Small intestine (tissue), 7 donors: Measurements from ENCODE around the gene HMGN4. TPM values are rescaled to one million over a fixed set of nuclear protein-coding genes. Genes with fewer than 3 reads are reported as not detected.

Experiments
- DNase-seq, 2 donors: peaks; one replicate each; pipeline versions ENCODE4 v3.0.0 to v3.0.0-alpha.2; 2013
- FAIRE-seq: peaks from 2 replicates; lab custom pipeline; 2012; peaks lifted over from hg19 to GRCh38; lab: Jason Lieb, UNC
- H3K27ac ChIP-seq, 3 donors: one replicate each; pipeline ENCODE4 v1.5.1; 2013; ENCODE audit warnings: low read length in 2 of 3, mild to moderate bottlenecking in 2 of 3, control low read depth in 1 of 3, inconsistent platforms in 1 of 3, low read depth in 1 of 3, moderate library complexity in 1 of 3
- H3K27me3 ChIP-seq, 3 donors: one replicate each; pipeline ENCODE4 v1.6.1; 2013; ENCODE audit warnings: low read length in 3 of 3, inconsistent platforms in 1 of 3; ENCODE audit not compliant: control insufficient read depth in 3 of 3, insufficient read depth in 3 of 3
- H3K36me3 ChIP-seq, 3 donors: one replicate each; pipeline ENCODE4 v1.6.1; 2013; ENCODE audit warnings: low read length in 3 of 3, inconsistent platforms in 1 of 3, low read depth in 1 of 3, mild to moderate bottlenecking in 1 of 3, moderate library complexity in 1 of 3; ENCODE audit not compliant: control insufficient read depth in 3 of 3, insufficient read depth in 2 of 3
- H3K4me1 ChIP-seq, 3 donors: one replicate each; pipeline ENCODE4 v1.6.1; 2013; ENCODE audit warnings: low read length in 2 of 3, inconsistent platforms in 1 of 3, low read depth in 1 of 3, mild to moderate bottlenecking in 1 of 3, moderate library complexity in 1 of 3; ENCODE audit not compliant: control insufficient read depth in 3 of 3, insufficient read depth in 2 of 3
- H3K4me3 ChIP-seq, 3 donors: one replicate each; pipeline ENCODE4 v1.5.1; 2013; ENCODE audit warnings: low read length in 3 of 3, control low read depth in 1 of 3, inconsistent platforms in 1 of 3, low read depth in 1 of 3, mild to moderate bottlenecking in 1 of 3, moderate library complexity in 1 of 3
- H3K9me3 ChIP-seq, 2 donors: one replicate each; pipeline ENCODE4 v1.6.1; 2013; ENCODE audit warnings: low read depth in 1 of 2, low read length in 1 of 2; ENCODE audit not compliant: control insufficient read depth in 2 of 2, insufficient read depth in 1 of 2
- WGBS, 3 donors: extraction: QIAGEN DNeasy Blood & Tissue Kit; methylation state at CpG; one replicate each; pipeline ENCODE4 v1.1.7; 2013; 5-methylcytosine and 5-hydroxymethylcytosine counted together
- polyA plus RNA-seq, 4 donors: library from polyadenylated mRNA; stranded (reverse) in 3 of 4; unstranded in 1 of 4; fragments of 200-250 nt in 3 of 4; fragments of 120-200 nt in 1 of 4; gene quantifications; one replicate each; pipeline versions ENCODE4 v1.2.1 to v1.2.3, GENCODE V29; 2013
- donor health status: healthy with polysubstance abuse.
- donor health status: control.
- donor health status: control.
- donor health status: Bipolar disorder and iron deficiency.
- donor health status: healthy.

The HMGN4 gene
- polyA plus RNA-seq, 4 donors: 47.0 to 62.7 (median 59.4) TPM

- peak overlapping the region in 1 of 3 donors; percentile 51 for H3K4me3 ChIP-seq
- FAIRE-seq (no peak), DNase-seq (peak in 1 of 2 donors; percentile 37)
- no peaks in the 10 kb centered on the region for H3K27me3 ChIP-seq
- no peak overlapping the region for H3K27ac ChIP-seq
- no peaks in the 10 kb centered on the region for H3K36me3 ChIP-seq
- peaks cover 2 to 12% (median 2%) of the 10 kb centered on the region in 3 donors for H3K4me1 ChIP-seq
- 42 to 69% (median 63%) methylated on average over 19 of the region's 19 CpGs for WGBS, 3 donors
- H3K9me3 ChIP-seq: no peaks in the 10 kb centered on the region
Observed at GRCh38 chr6:26555505-26556262, 17.5 kb downstream of the HMGN4 start.

GRCh38 chr6:26556263-26557070, 18.3 kb downstream of the HMGN4 start:
- H3K4me1 ChIP-seq: peaks cover 2 to 12% (median 2%) of the 10 kb centered on the region in 3 donors
- no peak overlapping the region for H3K27ac ChIP-seq
- H3K4me3 ChIP-seq: no peak overlapping the region
- DNase-seq (peak in 1 of 2 donors; percentile 45), FAIRE-seq (no peak)
- no peaks in the 10 kb centered on the region for H3K36me3 ChIP-seq
- no peaks in the 10 kb centered on the region for H3K27me3 ChIP-seq
- WGBS, 3 donors: 36 to 54% (median 43%) methylated on average over 16 of the region's 16 CpGs
- peaks cover 0 to under 1% of the 10 kb centered on the region in 2 donors for H3K9me3 ChIP-seq

- H3K27ac ChIP-seq: no peak overlapping the region
- 82 to 90% (median 83%) methylated on average over 17 of the region's 17 CpGs for WGBS, 3 donors
- DNase-seq (no peak), FAIRE-seq (no peak)
- no peaks in the 10 kb centered on the region for H3K27me3 ChIP-seq
- H3K9me3 ChIP-seq: peaks cover 0 to 4% of the 10 kb centered on the region in 2 donors
- H3K4me3 ChIP-seq: no peak overlapping the region
- H3K36me3 ChIP-seq: no peaks in the 10 kb centered on the region
- H3K4me1 ChIP-seq: no peaks in the 10 kb centered on the region
Observed at GRCh38 chr6:26561533-26562466, 23.6 kb downstream of the HMGN4 start.

- no peaks in the 10 kb centered on the region for H3K4me1 ChIP-seq
- FAIRE-seq (no peak), DNase-seq (no peak)
- H3K27ac ChIP-seq: no peak overlapping the region
- 79 to 84% (median 82%) methylated on average over 6 of the region's 6 CpGs for WGBS, 3 donors
- H3K27me3 ChIP-seq: no peaks in the 10 kb centered on the region
- peaks cover 0 to 4% of the 10 kb centered on the region in 2 donors for H3K9me3 ChIP-seq
- no peaks in the 10 kb centered on the region for H3K36me3 ChIP-seq
- no peak overlapping the region for H3K4me3 ChIP-seq
Observed at GRCh38 chr6:26563488-26563887, 25.3 kb downstream of the HMGN4 start.

- 3 to 9% (median 8%) methylated on average over 34 of the region's 34 CpGs for WGBS, 3 donors
- DNase-seq: peak; percentile 96
- H3K27ac ChIP-seq: peak overlapping the region in 2 of 3 donors; percentile 14 to 55
- H3K27me3 ChIP-seq: no peaks in the 10 kb centered on the region
- no peaks in the 10 kb centered on the region for H3K9me3 ChIP-seq
- H3K4me3 ChIP-seq: peak overlapping the region; percentile 10 to 61 (median 45)
- FAIRE-seq: no peak
- no peaks in the 10 kb centered on the region for H3K4me1 ChIP-seq
- no peaks in the 10 kb centered on the region for H3K36me3 ChIP-seq
Observed at GRCh38 chr6:26568601-26569432, 30.7 kb downstream of the HMGN4 start.

GRCh38 chr6:26569433-26569764, 31.2 kb downstream of the HMGN4 start:
- H3K27ac ChIP-seq: no peak overlapping the region
- DNase-seq (no peak), FAIRE-seq (no peak)
- H3K4me1 ChIP-seq: no peaks in the 10 kb centered on the region
- H3K36me3 ChIP-seq: no peaks in the 10 kb centered on the region
- no peaks in the 10 kb centered on the region for H3K27me3 ChIP-seq
- H3K4me3 ChIP-seq: peak overlapping the region in 1 of 3 donors; percentile 61
- 4 to 19% (median 11%) methylated on average over 2 of the region's 2 CpGs for WGBS, 3 donors
- no peaks in the 10 kb centered on the region for H3K9me3 ChIP-seq

- 74 to 79% (median 75%) methylated on average over 21 of the region's 21 CpGs for WGBS, 3 donors
- DNase-seq: no peak
- Histone ChIP-seq H3K27ac (no peak overlapping the region), H3K27me3 (peaks cover 0 to 3% (median 0%) of the 10 kb centered on the region in 3 donors), H3K4me3 (no peak overlapping the region), H3K36me3 (no peaks in the 10 kb centered on the region), H3K4me1 (no peaks in the 10 kb centered on the region), H3K9me3 (peaks cover 0 to 4% of the 10 kb centered on the region in 2 donors)
- FAIRE-seq: no peak
Observed at GRCh38 chr6:26570027-26570809, 32.1 kb downstream of the HMGN4 start.
